Peyer's patch (tissue), 4 donors: ENCODE measurements around the gene CDKAL1.

Source experiments
- CTCF ChIP-seq, 6 experiments: fragments of 450-650 bp in 4 of 6; fragments of 200-600 bp in 2 of 6; sonication (generic) in 1 of 6; IDR thresholded peaks; one replicate each; pipeline ENCODE4 v1.5.1; 2017 to 2019; ENCODE audit warnings: antibody characterized with exemption in 6 of 6, mild to moderate bottlenecking in 3 of 6, moderate library complexity in 1 of 6
- POLR2A ChIP-seq, 2 donors: fragments of 450-650 bp; IDR thresholded peaks; one replicate each; pipeline ENCODE4 v1.5.1; 2017; ENCODE audit warnings: antibody characterized with exemption in 2 of 2, mild to moderate bottlenecking in 2 of 2, moderate library complexity in 2 of 2

GRCh38 chr6:20948556-20948955 lies 414.3 kb downstream of the CDKAL1 start:
- TF ChIP-seq CTCF (IDR thresholded peaks at IDR 0.05) (no peak), POLR2A (IDR thresholded peaks at IDR 0.05) (no peak)
